Fibroblast of peridontal ligament (primary cell): ENCODE measurements around the gene WFDC1.

Experiments
- DNase-seq: peaks from one replicate; pipeline ENCODE4 v3.0.0-alpha.2; 2010; ENCODE audit errors: extremely low read depth

Gene WFDC1

DNA sequence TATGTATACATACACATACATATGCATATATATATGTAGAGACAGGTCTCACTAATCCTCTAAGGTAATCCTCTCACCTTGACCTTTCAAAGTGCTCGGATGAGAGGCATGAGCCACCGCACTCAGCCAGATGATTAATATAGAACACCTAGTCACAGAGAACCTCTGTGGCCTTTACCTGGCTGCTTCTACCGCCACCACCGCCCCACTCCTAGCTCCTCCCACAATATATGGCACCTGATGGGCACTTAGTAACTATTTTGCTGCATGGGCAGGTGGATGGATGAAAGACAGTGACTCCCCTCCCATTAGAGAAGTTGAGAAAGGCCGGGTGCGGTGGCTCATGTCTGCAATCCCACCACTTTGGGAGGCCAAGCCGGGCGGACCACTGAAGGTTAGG, 57.0 kb downstream of the WFDC1 start:
- DNase-seq, result no peak

DNA sequence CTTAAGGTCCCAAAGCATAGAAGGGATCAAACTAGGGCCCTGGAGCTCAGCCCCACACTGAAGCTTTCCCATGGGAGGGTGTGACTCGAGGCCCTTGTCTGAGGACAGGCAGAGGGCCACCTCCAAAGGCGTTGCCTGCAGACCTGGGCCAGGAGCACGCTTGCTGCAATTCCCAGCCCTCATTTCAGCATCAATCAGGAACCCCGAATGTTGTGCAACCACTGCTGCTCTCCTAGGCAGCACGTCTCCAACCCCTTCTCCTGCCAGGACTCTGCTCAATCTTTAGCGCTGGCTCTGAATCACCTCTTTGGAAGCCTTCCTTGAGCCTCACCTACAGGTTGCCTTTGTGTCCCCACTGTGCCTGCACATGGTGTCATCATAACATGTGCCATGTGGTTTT, 59.6 kb downstream of the WFDC1 start:
- DNase-seq, result no peak

GRCh38 chr16:84355149-84355548, 60.5 kb downstream of the WFDC1 start:
- DNase-seq, result no peak

GRCh38 chr16:84356176-84356575, 61.5 kb downstream of the WFDC1 start:
- no peak for DNase-seq

GRCh38 chr16:84356591-84357116, 62.0 kb downstream of the WFDC1 start:
- DNase-seq, result no peak

GRCh38 chr16:84357191-84357651, 62.5 kb downstream of the WFDC1 start:
- peak; percentile 27 for DNase-seq

- DNase-seq, result no peak
Measured at GRCh38 chr16:84358601-84359295, 64.1 kb downstream of the WFDC1 start.

DNA sequence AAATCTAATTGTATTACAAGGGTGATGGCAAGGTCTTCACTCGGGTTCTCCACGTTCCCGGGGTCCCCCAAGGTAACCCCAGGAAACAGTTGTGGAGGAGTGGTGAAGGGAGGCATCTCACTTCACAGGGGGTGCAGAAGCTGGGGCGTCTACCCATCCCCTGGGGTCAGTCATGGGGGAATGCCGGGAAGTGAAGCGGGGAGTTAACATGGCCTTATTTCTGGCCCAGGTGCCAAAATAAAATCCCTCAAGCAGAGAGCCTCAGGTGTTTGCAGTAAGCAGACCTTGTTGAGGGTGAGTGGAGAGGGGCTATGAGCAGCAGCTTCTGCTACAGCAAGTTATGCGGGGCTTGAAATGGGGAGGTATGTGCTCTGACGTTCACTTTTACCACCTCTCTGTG, 64.6 kb downstream of the WFDC1 start:
- no peak for DNase-seq

- DNase-seq, result no peak
Measured at GRCh38 chr16:84360170-84360569, 65.5 kb downstream of the WFDC1 start.

DNA sequence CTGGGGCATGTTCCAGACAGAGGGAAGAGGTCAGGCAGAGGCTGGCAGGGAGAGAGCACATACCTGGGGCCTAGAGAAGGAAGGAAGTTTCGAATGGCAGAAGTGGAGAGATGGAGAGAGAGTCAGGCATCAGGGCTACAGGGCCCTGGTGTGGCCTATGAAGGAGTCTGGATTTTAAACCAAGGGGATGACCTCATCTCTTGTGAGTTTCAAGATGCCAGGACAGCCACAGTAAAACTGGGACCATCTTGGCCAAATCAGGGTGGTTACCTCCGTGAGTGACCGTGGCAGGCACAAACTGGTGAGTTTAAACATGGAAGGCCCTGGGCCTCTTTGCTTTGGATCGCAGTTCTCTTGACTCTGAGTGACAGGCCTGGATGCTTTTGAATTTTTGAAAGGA, 66.1 kb downstream of the WFDC1 start:
- no peak for DNase-seq

DNA sequence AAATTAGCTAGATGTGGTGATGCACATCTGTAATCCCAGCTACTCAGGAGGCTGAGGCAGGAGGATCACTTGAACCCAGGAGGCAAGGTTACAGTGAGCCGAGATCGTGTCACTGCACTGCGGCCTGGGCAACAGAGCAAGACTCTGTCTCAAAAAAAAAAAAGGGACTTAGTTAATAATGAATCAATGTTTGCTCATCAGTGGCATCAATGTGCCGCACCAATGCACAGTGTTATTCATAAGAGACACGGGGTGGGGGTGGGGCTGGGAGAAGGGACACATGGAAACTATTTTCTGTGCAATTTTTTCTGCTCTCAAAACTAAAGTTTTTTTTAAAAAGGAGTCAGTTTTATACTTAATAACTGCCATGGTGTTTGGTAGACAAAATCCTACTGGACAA, 66.9 kb downstream of the WFDC1 start:
- DNase-seq, result no peak

DNA sequence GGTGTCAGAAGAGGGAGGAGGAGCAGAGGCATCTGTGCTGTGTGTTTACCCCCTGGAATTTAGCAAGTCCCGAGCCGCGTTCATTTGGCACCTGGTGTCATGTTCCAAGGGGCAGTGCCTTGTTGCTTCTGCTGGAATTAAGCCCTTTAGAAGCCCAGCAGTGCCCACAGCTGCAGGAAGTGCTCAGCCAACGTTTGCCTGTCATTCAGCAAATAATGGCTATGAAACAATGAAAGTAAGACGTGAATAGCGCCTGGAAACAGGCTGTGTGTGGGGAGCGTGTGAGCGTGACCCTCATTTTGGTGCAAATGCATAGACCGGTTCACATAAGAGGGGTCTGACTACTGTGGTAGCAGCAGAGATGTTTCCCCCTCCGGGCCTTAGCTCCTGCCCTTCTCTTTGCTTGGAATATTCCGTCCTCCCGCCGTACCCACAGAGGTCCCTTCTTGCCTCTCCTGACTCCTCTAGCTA, 67.8 kb downstream of the WFDC1 start:
- DNase-seq, result no peak

DNA sequence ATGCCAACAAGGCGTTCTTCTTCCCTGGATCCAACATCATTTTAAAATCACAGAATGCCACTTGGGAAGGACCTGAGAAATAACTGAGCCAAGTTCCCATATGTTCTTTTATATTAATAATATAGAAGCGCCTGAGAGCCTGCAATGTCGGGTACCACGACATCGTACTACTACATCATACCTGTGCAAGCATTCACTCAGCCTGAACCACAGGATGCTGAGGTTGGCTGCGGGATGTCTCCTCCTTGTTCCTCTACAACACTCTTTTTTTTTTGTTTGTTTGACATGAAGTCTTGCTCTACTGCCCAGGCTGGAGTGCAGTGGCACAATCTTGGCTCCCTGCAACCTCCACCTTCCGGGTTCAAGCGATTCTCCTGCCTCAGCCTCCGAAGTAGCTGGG, 71.5 kb downstream of the WFDC1 start:
- no peak for DNase-seq

DNA sequence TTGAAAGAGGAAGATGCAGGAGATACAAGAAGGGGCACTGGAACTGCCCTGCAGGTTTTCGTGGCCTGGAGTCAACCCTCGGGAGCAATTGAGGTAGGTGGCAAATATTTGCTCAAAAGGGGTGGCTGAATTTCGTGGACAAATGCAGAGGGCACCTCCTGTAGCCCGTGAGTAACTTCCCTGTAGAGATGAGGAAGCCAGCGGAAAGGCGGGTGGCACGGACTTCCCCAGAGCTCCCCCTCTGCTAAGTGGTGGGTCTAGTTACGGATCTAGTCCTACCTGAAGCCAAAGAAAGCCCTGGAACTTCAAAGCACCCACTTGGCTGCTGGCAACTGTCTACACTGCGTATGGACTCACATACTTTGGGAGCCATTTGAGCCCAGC, 72.6 kb downstream of the WFDC1 start:
- DNase-seq, result no peak

DNA sequence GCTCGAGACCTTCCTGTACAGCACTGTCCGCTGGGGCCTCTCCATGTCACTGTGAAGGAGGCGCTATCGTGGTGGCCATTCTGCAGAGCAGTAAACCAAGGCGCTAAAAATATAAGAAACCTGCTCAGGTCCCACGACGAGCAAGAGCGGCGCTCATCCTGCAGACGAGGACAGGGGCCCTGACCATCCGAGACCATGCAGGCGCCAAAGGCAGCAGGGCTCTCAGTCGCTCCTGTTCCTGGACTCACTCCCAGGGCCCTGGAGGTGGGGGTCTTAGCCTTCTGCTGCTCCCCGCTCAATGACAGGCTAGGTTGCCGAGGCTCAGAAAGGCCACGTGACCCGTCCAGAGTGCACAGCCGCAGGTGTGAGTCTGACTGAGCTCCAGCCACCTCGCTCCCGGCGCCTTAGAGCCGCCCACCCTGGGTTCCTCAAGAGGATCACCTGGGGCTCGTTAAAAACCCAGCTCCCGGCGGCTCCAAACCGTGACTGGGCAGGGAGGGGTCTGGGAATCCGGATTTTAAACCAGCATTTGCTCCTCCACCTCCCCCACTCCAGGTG, 73.2 kb downstream of the WFDC1 start:
- DNase-seq, result no peak

- DNase-seq, result no peak
Measured at GRCh38 chr16:84368308-84368996, 73.8 kb downstream of the WFDC1 start, which contains the start of gene ATP2C2. ATP2C2 (plus strand) TSS chr16:84368538; CDS start chr16:84368616, 78 bp downstream.

GRCh38 chr16:84369105-84369504, 74.4 kb downstream of the WFDC1 start:
- no peak for DNase-seq

DNA sequence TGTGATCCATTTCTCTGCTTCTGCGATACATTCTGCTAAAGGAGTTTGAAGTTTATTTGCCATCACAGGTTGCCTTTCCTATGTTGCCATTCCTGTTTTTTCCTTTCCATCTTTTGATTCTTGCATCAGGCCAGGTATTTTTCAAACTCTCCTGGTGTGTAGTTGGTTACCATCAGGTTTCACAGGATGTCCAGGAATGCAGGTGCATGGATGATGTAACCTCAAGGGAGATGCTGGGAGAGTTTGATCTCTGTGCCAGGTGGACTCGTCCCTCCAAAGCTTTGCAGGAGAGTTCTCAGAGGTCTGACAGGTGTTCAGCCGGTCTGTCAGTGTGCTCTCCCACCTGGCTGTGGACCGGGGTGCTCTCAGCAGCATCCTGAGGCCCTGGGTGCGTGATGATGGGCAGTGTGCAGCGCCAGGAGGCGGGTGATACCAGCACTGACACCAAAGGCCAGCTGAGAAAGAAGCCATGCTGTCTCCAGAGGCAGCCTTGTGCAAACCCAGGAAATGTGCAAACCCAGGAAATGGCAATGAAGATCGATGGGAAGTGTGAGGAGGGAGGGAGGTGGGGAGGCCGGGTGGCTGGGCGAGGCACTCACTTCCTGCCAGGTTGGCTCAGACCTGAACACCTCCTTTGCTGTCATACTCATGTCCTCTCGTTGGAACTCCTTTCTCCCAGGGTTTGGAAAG, 75.4 kb downstream of the WFDC1 start:
- DNase-seq, result no peak

GRCh38 chr16:84370723-84371552, 76.3 kb downstream of the WFDC1 start:
- DNase-seq, result no peak

DNA sequence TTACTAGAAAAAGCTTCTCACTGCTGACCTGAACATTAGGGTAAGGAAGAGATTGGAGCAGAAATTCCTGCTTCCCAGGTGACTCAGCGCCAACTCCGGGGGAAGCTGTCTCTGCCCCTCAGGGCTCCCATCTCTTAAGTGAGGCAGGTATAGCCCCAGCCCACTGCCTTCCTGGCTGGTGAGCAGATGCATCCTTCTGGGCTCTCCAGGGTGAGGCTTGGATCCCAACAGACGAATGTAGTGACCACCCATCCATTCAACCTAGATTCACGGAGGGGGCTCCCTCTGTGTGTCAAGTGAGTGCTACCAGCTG, 76.8 kb downstream of the WFDC1 start:
- no peak for DNase-seq

DNA sequence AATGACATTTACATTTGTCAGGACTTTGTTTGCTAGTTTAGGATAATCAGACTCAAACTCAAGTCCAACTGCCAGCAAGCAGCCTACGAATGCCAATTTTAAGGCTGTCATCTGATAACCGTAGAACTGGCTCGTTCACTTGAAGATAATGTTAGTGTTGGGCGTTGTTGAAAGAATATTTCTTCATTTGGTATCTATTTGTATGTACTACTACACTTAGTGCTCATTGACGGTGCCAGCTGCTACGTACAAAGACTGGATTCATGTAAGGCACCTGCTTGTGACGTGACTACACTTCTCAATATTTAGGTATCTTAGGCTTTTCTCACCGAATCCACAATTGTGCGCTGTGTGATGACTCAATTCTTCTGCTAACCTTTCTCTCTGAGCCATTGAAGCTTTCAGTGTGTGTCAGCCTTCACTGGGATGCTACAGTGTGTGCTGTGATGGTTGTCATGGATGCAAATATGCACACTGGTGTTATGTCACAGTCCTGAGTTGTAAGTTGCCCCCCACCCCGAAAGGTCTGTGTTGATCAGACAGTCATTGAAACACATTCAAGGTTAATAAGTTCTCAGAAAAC, 79.3 kb downstream of the WFDC1 start:
- DNase-seq, result no peak
